ENCODE measurements around the gene NEK7.

Gene NEK7

DNA sequence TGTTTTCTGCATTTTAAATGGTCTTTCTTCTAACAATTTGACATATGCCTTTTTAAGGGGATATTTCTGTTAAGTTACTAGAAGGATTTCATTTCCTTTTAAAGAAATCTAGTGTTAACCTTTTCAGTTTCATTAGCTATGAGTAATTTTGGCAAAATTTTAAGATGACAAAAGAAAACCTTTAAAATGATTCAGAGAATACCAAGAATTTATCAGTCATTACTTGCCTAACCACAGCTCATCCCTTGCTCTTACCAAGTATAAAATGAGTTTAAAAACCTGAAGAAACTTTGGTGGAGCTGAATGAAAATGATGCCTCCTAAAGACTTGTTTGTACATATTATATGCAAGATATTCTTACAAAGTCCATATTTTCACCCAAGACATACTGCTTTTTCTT, 101.7 kb downstream of the NEK7 start:
- peak; percentile 54 for DNase-seq (ENCODE audit: low read depth)
- H3K4me3 ChIP-seq (ENCODE audit: low read depth, low read length): no peak overlapping the region
- TF ChIP-seq, protein P1, sequence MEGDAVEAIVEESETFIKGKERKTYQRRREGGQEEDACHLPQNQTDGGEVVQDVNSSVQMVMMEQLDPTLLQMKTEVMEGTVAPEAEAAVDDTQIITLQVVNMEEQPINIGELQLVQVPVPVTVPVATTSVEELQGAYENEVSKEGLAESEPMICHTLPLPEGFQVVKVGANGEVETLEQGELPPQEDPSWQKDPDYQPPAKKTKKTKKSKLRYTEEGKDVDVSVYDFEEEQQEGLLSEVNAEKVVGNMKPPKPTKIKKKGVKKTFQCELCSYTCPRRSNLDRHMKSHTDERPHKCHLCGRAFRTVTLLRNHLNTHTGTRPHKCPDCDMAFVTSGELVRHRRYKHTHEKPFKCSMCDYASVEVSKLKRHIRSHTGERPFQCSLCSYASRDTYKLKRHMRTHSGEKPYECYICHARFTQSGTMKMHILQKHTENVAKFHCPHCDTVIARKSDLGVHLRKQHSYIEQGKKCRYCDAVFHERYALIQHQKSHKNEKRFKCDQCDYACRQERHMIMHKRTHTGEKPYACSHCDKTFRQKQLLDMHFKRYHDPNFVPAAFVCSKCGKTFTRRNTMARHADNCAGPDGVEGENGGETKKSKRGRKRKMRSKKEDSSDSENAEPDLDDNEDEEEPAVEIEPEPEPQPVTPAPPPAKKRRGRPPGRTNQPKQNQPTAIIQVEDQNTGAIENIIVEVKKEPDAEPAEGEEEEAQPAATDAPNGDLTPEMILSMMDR (IDR thresholded peaks at IDR 0.05; ENCODE audit: insufficient read depth, low read depth, low read length, missing control alignments): no peak

DNA sequence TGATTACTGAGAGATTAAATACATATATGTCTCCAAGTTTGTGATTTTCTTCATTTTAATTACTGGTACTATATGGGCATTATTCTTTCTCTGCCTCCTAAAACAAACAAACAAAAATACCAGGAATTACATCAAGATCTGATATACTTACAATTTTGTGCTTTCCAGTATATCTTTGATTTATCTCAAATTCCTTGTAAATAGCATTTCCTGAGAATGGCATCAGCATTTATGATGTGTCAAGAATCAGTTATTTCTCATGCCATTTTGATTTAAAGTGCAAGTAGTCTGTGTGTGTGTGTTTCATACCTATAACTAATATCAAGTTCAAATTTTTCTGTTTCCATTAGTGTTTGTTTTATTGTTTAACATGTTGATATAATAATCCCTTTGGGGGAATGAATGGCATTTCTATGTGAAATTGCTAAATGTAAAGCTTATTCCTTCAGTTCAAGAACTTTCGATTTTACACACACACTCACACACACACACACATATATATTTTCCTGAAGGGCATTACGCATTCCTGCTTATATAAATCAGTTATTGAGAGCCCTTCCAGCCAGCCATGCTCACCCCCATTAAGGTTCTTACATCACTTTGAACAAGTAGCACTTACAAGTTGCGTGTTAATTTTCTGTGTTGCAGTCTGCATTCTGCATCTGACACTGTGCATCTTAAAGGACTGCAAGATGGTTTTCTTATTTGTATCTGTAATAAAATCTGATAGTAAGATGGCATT, 102.7 kb downstream of the NEK7 start:
- TF ChIP-seq, protein P1 (IDR thresholded peaks at IDR 0.05; ENCODE audit: insufficient read depth, low read depth, low read length, missing control alignments): no peak
- no peak for DNase-seq (ENCODE audit: low read depth)
- no peak overlapping the region for H3K4me3 ChIP-seq (ENCODE audit: low read depth, low read length)

DNA sequence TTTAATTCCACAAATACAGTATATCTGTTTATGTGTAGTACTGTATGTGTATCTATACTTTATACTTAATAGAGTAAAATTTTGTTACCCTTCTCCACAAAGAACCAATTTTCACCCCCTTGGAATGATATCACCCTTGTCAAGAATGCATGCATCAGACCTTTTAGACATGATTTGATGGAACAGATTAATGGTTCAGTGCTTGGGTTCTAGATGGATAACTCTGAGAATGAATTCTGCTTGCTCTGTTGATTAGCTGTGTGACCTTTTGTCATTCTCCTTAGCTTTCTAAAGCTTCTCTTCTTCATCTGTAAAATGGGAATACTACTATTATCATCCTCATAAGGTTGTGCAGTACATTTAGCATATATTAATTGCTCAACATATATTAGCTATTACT, 105.1 kb downstream of the NEK7 start:
- H3K4me3 ChIP-seq (ENCODE audit: low read depth, low read length): no peak overlapping the region
- TF ChIP-seq, protein P1 (IDR thresholded peaks at IDR 0.05; ENCODE audit: insufficient read depth, low read depth, low read length, missing control alignments): no peak
- no peak for DNase-seq (ENCODE audit: low read depth)

DNA sequence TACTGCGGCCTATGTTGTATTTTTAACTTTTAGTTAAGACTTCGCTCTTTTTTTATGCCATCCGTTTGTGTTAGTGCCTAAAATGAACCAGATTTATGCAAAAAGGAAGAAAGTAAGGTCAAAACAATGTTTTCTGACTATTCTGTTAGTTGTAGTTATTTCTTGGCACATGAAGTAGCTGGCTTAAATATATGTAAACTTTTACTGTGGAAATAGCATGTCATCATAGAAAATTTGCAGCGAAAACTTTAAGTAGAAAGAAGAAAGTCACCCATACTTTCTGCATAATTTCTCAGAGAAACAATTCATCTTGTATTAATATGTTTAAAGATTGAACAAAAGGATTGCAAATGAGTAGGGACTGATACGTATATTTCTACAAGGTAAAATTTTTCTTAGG, 106.4 kb downstream of the NEK7 start:
- H3K4me3 ChIP-seq (ENCODE audit: low read depth, low read length): no peak overlapping the region
- DNase-seq (ENCODE audit: low read depth): no peak
- TF ChIP-seq, protein P1 (IDR thresholded peaks at IDR 0.05; ENCODE audit: insufficient read depth, low read depth, low read length, missing control alignments): no peak

DNA sequence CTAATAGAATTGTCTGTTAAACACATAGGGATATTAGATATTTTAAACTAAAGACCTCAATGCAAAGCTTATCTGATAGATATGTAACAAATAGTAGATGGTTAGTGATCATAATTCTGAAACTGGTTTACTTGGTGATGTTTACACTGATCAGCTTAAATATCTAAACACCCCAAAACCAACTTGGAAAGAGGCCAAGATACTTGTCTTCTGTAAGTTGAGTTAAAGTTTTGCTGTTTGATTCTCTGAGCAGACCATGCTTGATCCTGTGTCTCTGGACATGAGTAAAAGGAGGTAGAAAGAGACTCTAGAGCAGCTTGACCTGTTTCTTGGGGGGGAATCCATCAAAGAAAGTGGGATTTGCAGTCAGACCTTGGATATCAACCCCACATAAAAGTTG, 107.5 kb downstream of the NEK7 start:
- TF ChIP-seq, protein P1 (IDR thresholded peaks at IDR 0.05; ENCODE audit: insufficient read depth, low read depth, low read length, missing control alignments): no peak
- DNase-seq (ENCODE audit: low read depth): no peak
- no peak overlapping the region for H3K4me3 ChIP-seq (ENCODE audit: low read depth, low read length)

DNA sequence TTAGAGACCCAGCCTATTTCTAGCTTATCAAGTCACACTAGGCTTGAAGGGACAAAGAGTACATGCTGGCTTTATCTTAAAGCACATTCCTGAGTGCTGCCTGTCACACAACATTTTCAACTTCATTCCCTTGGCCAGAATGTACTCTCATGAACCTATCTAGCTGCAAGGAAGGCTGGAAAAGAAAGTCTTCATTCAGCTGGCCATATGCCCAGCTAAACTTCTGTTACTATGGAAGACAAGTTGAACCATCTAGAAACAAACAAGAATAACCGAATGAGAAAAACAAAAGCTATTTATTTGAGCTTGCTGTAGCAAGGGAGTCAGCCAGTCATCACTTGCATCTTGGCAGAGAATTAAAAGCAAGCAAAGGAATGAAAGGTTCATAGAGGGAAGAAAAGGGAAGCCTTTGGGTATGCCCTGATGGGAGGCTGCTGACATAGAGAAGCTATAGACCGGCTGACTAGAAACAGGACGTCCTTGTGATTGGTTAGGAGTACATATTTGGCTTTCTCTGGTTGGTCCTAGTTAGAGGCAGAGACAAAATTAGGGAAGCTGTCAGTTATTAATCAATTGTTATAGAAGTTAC, 108.4 kb downstream of the NEK7 start:
- TF ChIP-seq, protein P1 (IDR thresholded peaks at IDR 0.05; ENCODE audit: insufficient read depth, low read depth, low read length, missing control alignments): no peak
- DNase-seq (ENCODE audit: low read depth): no peak
- H3K4me3 ChIP-seq (ENCODE audit: low read depth, low read length): no peak overlapping the region

Measured in GM12865 (cell line).